K562 (cell line): ENCODE results near the gene FAM53C. TPM values are rescaled to one million over a fixed set of nuclear protein-coding genes. Genes with fewer than 3 reads are reported as not detected.

Experiments
- ATF2 ChIP-seq: sonication (generic); formaldehyde crosslinking; IDR thresholded peaks from 2 replicates; pipeline ENCODE4 v1.8.1; 2022; ENCODE audit warnings: missing genetic modification reagents
- E2F8 ChIP-seq: fragments of 450-650 bp; IDR thresholded peaks from 2 replicates; pipeline ENCODE4 v1.7.1; 2018; ENCODE audit warnings: mild to moderate bottlenecking, low read depth; ENCODE audit not compliant: partially characterized antibody
- KLF10 ChIP-seq: fragments of 250-450 bp; sonication (Bioruptor Pico); IDR thresholded peaks from 2 replicates; pipeline ENCODE4 v1.6.1; 2021; ENCODE audit warnings: matching md5 sums
- MAFG ChIP-seq: fragments of 450-650 bp; conservative IDR thresholded peaks from 2 replicates; pipeline ENCODE4 v1.6.1; 2016; ENCODE audit warnings: missing genetic modification characterization, missing compliant biosample characterization
- NELFE ChIP-seq: IDR thresholded peaks from 2 replicates; pipeline ENCODE4 v1.6.1; 2011; ENCODE audit warnings: mild to moderate bottlenecking; ENCODE audit not compliant: insufficient read depth, insufficient read length
- PRDM10 ChIP-seq: fragments of 450-650 bp; IDR thresholded peaks from 2 replicates; pipeline ENCODE4 v1.6.1; 2018; ENCODE audit not compliant: partially characterized antibody
- SRSF9 ChIP-seq: fragments of 200-400 bp; formaldehyde crosslinking; IDR thresholded peaks from 2 replicates; pipeline ENCODE4 v1.6.1; 2017; ENCODE audit warnings: low read depth, low read length, borderline replicate concordance
- STAT6 ChIP-seq: sonication (generic); formaldehyde crosslinking; IDR thresholded peaks from 2 replicates; pipeline ENCODE4 v1.8.1; 2023; ENCODE audit warnings: mild to moderate bottlenecking, missing genetic modification reagents
- TEAD1 ChIP-seq, 2 experiments: fragments of 450-650 bp in 1 of 2; sonication (generic) in 1 of 2; formaldehyde crosslinking; IDR thresholded peaks; 2 replicates each; pipeline versions ENCODE4 v1.4.0 to v1.8.0; 2020 to 2022; ENCODE audit warnings: mild to moderate bottlenecking in 2 of 2, missing genetic modification reagents in 1 of 2
- ZNF347 ChIP-seq: fragments of 450-650 bp; formaldehyde crosslinking; IDR thresholded peaks from 2 replicates; pipeline ENCODE4 v1.4.0; 2020; ENCODE audit warnings: low read depth, mild to moderate bottlenecking, moderate library complexity
- ZNF408 ChIP-seq: fragments of 250-450 bp; sonication (Bioruptor Pico); IDR thresholded peaks from 2 replicates; pipeline ENCODE4 v1.4.0; 2020; ENCODE audit warnings: low read depth, mild to moderate bottlenecking, moderate library complexity
- ZNF655 ChIP-seq: fragments of 250-450 bp; sonication (Bioruptor Pico); IDR thresholded peaks from 2 replicates; pipeline ENCODE4 v1.5.0; 2021
- polyA plus RNA-seq, 8 experiments: library from polyadenylated mRNA; depleted of rRNA in 4 of 8; stranded (reverse) in 5 of 8; unstranded in 3 of 8; fragments of >200 nt; fragmentation: Nextera tagmentation in 2 of 8; fragmentation: Illumina TruSeq in 1 of 8; extraction: Ambion mirVana in 2 of 8; extraction: Trizol in 1 of 8; gene quantifications; 2 replicates each; pipeline versions ENCODE4 v1.2.1 to v1.2.3, GENCODE V29; 2011 to 2014; ENCODE audit warnings: inconsistent platforms in 1 of 8, missing spikeins in 1 of 8
- total RNA-seq, 7 experiments: library from RNA; depleted of rRNA in 6 of 7; stranded (reverse); fragments of >200 nt in 6 of 7; fragmentation: Illumina TruSeq in 2 of 7; extraction: Trizol in 2 of 7; gene quantifications; 2 replicates each; pipeline versions ENCODE4 v1.2.1 to v1.2.3, GENCODE V29; 2011 to 2021; ENCODE audit warnings: low replicate concordance in 1 of 7

The FAM53C gene
- total and polyA plus RNA-seq, 9 of the 15 experiments (the other 6 are each of a cell fraction or from before 2014, with no cell fraction given): 9.7 to 38.5 (median 25.2) TPM

GRCh38 chr5:138337685-138338410, at the start of gene FAM53C (continued):
- no peak for TF ChIP-seq E2F8
- peak in 1 of 2 experiments; percentile 48; a peak in 3 of 4 replicates for TF ChIP-seq TEAD1 (CRISPR knock-in tag; IDR thresholded peaks at IDR 0.05)
- TF ChIP-seq NELFE: peak; percentile 98
- no peak for TF ChIP-seq ZNF347
- TF ChIP-seq STAT6 (CRISPR knock-in tag): 0 out of 2 replicates have a peak, but pooled peaks have one; percentile 77
- peak; percentile 100 for TF ChIP-seq PRDM10
- TF ChIP-seq ZNF655 (CRISPR knock-in tag): no peak
- no peak for TF ChIP-seq MAFG (tag)
- TF ChIP-seq ATF2 (CRISPR knock-in tag): peak; percentile 74; the same call in 1 of the 2 replicates
- TF ChIP-seq ZNF408 (CRISPR knock-in tag): no peak
- no peak for TF ChIP-seq KLF10 (CRISPR knock-in tag)
- no peak for TF ChIP-seq SRSF9
